GM10248 (cell line): ENCODE results near the gene TTLL6.

Experiments used
- CTCF ChIA-PET: fragments of 300-600 bp; sonication (Branson Sonifier 250); formaldehyde crosslinking; extraction: SDS; loops from one replicate; lab custom pipeline; 2021; ENCODE audit warnings: antibody characterized with exemption; lab: Yijun Ruan, JAX
- POLR2A ChIA-PET: fragments of 350-650 bp; sonication (Branson Sonifier 250); formaldehyde crosslinking; extraction: SDS; loops from one replicate; lab custom pipeline; 2020; ENCODE audit warnings: antibody characterized with exemption; lab: Yijun Ruan, JAX
- DNase-seq: peaks from one replicate; pipeline ENCODE4 v3.0.0; 2012; ENCODE audit errors: extremely low spot score
- TF ChIP-seq, protein P1 (sequence below): IDR thresholded peaks from 2 replicates; pipeline ENCODE4 v1.5.1; 2012; ENCODE audit warnings: mild to moderate bottlenecking, low read depth; ENCODE audit errors: extremely low read depth, missing control alignments, control extremely low read depth

The TTLL6 gene

DNA sequence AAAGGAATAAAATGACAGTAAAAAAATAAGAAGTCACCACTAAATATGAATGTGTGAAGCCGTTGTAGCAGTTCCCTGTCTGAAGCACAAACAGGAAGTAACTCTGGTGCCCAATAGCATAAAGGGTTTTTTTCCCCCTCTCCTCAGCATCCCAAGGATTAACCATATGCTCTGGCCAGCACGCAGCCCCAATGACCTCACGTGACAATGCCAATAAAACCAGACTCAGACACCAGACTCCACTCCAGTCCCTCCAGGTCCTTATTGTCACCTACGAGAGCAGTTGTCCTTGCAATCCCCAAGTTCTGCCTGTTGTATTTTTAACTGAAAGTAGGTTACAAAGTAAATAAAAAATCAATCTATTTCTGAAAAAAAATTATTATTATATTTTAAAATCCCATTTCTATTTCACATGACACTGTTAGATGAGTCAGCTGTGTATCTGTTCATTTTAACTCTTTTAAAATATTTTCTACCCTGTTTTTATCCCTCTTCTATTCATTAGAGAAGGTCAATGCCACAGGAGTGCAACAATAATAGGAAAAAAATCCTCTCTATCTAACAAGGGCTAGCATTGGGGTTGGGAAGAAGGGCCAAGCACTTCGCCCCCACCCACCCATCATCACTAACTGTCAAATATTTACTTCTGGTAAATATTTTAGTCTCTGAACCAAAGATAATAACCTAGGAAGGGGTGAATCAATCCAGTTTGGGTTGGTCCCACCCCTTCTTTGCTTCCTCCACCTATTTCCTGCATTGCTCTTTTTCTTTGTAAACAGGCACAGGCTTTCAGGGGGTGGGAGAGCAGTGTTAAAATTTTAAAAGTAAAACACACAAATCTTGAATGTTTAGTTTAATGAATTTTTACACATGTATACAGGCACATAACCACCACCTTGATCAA, 101.3 kb downstream of the TTLL6 start:
- TF ChIP-seq, protein P1, sequence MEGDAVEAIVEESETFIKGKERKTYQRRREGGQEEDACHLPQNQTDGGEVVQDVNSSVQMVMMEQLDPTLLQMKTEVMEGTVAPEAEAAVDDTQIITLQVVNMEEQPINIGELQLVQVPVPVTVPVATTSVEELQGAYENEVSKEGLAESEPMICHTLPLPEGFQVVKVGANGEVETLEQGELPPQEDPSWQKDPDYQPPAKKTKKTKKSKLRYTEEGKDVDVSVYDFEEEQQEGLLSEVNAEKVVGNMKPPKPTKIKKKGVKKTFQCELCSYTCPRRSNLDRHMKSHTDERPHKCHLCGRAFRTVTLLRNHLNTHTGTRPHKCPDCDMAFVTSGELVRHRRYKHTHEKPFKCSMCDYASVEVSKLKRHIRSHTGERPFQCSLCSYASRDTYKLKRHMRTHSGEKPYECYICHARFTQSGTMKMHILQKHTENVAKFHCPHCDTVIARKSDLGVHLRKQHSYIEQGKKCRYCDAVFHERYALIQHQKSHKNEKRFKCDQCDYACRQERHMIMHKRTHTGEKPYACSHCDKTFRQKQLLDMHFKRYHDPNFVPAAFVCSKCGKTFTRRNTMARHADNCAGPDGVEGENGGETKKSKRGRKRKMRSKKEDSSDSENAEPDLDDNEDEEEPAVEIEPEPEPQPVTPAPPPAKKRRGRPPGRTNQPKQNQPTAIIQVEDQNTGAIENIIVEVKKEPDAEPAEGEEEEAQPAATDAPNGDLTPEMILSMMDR, result no peak
- no peak for DNase-seq
- CTCF ChIA-PET, result interaction anchor here (1.0 to 15.4 kb wide), 4 partner anchors 8 to 168 kb away, joined by 3 to 166 read pairs (median 4); no protein-coding TSS in a partner anchor
- POLR2A ChIA-PET, result no interaction called here
